Left ventricle myocardium superior (tissue), 1 donor: ENCODE measurements around the gene KSR2. TPM values are rescaled to one million over a fixed set of nuclear protein-coding genes. Genes with fewer than 3 reads are reported as not detected.
"Not testable (repeated sequence)": the region's sequence is repeated elsewhere in the genome, so short reads cannot be mapped to it uniquely, and the experiment has no call there.

Source experiments
- ATAC-seq: fragments of 200-7000 bp; cut with Tn5 transposase; one replicate; pipeline ENCODE4 v1.9.1; 2020; ENCODE audit warnings: mild to moderate bottlenecking, moderate library complexity
- DNase-seq: peaks from one replicate; pipeline ENCODE4 v3.0.0-alpha.2; 2020
- intact Hi-C: fragments of 100-400 bp; cut with micrococcal nuclease; formaldehyde crosslinking; loops from one replicate; pipeline ENCODE4 v1.11.0; 2022
- long read RNA-seq: library from polyadenylated mRNA; unstranded; transcript quantifications from one replicate; pipeline ENCODE4 v2.0.0, GENCODE V29; 2021
- total RNA-seq: library from RNA; stranded (reverse); fragmentation: NEBNext Ultra II Directional; extraction: Animal tissue kit (Norgen Biotek cat#: 25700); gene quantifications from one replicate; pipeline ENCODE4 v1.2.1, GENCODE V29; 2021
- donor health status: DM: no; HTN: yes; CAD: no; lungs with severe emphysema.

Gene KSR2
- total RNA-seq: not detected
- long read RNA-seq: 0 reads

- no peak for DNase-seq
- no peak for ATAC-seq
- intact Hi-C loops: no loop called here
Measured at GRCh38 chr12:117968826-117969659, at the start of gene KSR2. Gene KSR2 (minus strand): TSS chr12:117968990. CDS start chr12:117968255, 735 bp downstream.

DNA sequence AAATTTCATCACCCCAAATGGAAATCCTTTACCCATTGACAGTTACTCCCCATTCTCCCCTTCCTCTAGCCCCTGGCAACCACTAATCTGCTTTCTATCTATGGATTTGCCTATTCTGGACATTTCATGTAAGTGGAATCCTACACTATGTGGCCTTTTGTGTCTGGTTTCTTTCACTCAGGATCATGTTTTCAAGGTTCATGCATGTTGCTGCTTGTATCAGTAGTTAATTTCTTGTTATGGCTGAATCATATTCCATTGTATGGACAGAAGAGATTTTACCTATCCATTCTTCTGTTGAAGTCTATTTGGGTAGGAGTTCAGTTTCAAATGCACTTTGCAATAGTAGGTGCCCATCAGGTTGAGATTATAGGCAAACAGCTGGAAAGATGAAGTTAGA, 49.1 kb upstream of the KSR2 start:
- ATAC-seq: no peak
- intact Hi-C loops: no loop called here
- no peak for DNase-seq

DNA sequence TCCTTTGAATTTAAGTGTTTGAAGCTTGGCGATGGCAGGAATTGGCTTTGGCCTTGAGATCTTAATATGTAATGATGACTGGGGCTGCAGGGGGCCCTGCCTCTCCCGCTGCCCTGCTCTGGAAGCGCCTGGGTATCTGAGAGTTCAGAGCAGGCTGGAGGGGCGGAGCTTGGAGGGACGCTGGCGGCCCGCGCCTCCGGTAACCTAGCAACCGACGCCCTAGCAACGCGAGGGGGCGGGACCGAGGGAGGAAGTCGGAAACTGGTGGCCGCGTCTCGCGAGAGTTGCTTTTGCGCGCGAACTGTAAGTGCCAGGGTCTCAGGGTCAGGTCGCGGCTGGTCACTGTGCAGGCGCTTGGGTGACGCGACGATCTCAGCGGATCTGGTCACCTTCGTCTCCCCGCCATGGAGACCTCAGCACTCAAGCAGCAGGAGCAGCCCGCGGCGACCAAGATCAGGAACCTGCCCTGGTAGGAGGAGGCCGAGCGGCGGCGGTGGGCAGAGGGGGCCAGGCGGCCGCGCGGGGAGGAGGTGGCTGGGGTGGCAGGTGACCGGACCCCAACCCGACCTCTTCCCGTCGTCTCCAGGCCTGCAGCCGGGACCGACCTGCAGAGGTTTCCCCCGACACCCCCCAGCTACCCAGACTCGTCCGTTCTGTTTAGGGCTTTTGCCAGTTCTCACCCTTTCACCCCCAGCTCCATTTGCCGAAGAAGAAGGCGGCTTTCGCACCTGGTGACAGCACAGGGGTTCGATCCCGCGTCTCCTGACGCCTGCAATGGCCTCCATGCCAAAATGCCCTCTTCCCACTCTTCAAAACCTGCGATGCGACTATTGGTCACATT, 47.9 kb upstream of the KSR2 start, which contains the start of gene RFC5:
RFC5 (plus strand) TSS at position 280 of the 841 bp plus-strand sequence; CDS start at position 405, 125 bp downstream.
- intact Hi-C loops: no loop called here
- peak; percentile 100 for ATAC-seq
- DNase-seq: peak; percentile 99

DNA sequence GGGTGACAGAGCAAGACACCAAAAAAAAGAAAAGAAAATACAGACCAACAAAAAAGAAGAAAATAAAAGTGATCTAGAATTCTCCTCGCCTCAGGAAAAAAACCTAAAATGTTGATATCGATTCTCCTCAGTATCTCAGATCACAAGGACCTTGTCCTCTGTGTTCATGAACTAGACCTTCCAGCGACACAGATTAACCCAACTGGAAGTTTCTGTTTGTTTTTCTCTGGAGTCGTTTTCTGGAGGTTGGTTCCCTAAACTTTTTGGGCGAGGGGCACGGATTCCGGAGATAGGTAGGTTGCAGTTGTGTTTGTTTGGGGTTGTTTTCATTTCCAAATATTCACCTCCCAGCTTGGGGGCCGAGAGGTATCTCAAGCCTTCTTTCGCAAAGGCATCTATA, 47.2 kb upstream of the KSR2 start:
- no peak for ATAC-seq
- intact Hi-C loops: no loop called here

DNA sequence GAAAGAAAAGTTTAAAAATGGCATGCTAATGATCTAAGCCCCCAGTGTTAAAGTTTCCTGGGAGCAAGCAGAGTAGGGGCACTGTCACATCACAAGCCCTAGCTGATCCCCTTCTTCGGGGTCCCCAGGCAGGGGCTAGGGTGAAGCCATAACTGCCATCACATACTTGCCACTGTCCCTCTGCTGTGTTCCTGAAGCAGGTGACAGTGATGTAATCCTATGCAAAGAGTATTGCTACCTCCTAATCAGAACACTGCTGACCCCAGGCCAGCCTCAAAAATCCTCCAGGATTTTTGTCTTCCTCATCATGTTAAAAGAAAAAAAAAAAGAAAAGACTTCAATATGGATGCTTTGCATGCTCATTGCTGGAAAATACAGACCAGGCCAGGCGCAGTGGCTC, 46.5 kb upstream of the KSR2 start:
- DNase-seq (no peak), ATAC-seq (no peak)
- intact Hi-C loops: no loop called here

More for the DNA sequence above, 47.2 kb upstream of the KSR2 start:
- no peak for DNase-seq

DNA sequence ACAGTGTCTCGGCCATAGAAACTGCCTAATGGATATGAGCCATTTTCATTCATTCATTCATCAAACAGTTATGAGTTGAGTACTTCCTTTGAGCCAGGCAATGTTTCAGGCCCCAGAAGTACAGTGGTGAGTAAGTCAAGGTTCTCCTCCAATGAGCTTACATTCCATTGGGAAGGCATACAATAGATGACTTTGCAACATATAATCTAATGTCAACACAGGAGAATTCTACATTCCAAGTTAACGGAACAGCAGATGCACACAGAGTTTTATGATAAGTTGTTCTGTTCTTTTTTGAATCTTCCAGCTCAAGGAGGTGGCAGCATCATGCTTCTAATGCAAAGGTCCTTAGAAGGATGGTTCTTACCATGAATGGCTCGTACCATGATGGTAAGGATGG, 44.5 kb upstream of the KSR2 start:
- ATAC-seq: no peak

GRCh38 chr12:118011961-118012360, 43.2 kb upstream of the KSR2 start:
- intact Hi-C loops: no loop called here
- DNase-seq (no peak), ATAC-seq (no peak)

More for the DNA sequence above, 44.5 kb upstream of the KSR2 start:
- no peak for DNase-seq
- intact Hi-C loops: no loop called here

- intact Hi-C loops: no loop called here
- ATAC-seq: no peak
- no peak for DNase-seq
Measured at GRCh38 chr12:118011377-118011776, 42.6 kb upstream of the KSR2 start.

DNA sequence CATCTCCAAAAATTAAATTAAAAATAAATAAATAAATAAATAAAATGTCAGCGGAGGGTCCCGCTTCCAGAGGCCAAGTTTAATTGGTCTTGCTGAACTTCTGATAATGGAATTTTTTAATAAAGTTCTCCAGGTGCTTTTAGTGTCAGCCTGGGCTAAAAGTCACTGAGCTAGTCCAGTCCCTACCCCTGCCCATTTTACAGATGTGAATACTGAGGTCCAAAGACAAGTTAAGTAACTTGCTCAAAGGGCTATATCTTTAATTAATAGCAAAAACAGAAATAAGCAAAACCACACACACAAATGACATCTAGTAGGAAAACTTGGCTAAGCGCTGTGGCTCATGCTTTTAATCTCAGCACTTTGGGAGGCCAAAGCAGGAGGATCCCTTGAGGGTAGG, 42.1 kb upstream of the KSR2 start:
- DNase-seq: no peak
- intact Hi-C loops: no loop called here

DNA sequence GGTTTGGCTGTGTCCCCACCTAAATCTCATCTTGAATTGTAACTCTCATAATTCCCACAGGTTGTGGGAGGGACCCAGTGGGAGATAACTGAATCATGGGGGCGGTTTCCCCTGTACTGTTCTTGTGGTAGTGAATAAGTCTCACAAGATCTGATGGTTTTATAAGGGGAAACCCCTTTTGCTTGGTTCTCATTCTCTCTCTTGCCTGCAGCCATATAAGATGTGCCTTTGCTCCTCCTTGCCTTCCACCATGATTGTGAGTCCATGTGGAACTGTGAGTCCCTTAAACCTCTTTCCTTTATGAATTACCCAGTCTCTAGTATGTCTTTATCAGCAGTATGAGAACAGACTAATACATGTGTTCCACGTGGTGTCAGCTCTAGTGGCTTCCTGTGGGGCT, 31.0 kb upstream of the KSR2 start:
- intact Hi-C loops, DNase-seq, ATAC-seq: not testable (repeated sequence)

More for the DNA sequence above, 42.1 kb upstream of the KSR2 start:
- ATAC-seq: no peak

- DNase-seq (no peak), ATAC-seq (no peak)
- intact Hi-C loops: no loop called here
Measured at GRCh38 chr12:117998719-117999118, 29.9 kb upstream of the KSR2 start.

DNA sequence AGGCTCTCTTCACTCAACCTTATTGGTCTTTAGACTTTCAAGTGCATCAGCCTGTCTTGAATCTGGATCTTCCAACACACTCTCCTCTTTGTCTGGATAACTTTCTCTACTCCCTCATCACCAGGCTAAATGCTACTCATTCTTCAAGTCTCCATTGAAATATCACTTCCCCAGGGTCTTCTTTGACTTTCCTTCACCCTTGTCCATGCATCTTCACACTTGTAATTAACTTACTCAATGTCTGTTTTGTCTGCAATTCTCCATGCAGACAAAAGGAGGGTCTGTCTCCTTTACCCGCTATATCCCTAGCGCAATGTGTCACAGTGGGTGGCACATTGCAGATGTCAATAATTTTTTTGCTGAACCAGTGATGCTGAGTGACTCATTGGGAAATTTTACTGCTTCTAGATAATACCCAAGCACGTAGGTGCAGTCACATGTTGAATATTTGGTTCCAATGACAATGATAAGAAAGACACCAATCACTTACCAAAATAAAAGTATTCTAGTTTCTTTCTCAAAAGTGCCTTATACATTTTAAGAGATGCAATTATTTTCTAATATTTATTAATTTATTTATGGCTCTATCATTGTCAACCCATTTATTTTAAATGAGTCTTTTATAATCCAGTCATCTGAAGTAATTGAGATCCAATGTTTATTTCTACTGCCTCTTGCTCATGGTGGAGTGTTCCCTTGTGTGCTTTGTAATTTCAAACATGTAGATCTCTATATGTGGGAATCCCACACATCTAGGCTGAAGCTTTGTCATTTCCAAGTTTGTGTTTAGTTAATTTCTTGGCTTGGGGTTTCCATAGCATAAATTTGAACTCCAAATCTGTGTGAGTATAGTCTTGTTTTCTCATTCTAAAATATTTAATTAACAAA, 26.0 kb upstream of the KSR2 start:
- no peak for ATAC-seq
- intact Hi-C loops: no loop called here
- DNase-seq: no peak

DNA sequence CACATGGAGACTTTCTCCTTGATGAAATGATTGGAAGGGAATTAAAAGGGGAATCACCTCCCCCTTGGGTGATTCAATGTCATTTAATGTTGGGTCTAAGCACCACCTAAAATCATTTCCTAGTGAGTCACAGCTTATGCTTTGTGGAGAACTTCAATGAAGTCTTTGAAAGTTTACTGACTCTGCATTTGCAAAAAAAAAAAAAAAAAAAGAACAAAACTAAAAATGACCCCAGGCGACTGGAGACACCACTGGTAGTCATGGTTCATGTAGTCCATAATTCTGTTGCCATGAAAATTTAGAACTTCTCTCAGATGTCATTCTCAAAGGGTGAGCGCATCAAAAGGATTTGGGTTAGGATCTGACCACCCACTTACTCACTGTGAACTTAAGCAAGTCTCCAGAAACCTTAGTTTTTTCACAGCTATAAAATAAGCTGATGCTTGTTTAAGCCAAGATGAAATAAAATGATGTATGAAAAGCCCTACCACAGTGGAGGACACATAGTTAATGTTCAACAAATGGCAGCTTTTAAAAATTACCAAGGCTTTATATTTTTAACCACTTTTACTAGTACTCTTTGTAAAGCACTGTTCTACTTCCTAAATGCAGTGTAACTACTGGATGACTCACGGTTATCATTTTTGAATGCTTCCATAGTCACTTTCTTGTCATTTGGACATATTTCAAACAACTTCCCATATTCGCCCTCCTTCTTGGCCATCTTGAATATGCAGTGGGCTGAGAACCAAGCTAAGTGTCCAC, 18.1 kb upstream of the KSR2 start:
- no peak for ATAC-seq
- intact Hi-C loops: no loop called here

GRCh38 chr12:117985182-117985581, 16.4 kb upstream of the KSR2 start:
- DNase-seq (no peak), ATAC-seq (no peak)
- intact Hi-C loops: no loop called here

More for the DNA sequence above, 18.1 kb upstream of the KSR2 start:
- DNase-seq: no peak

DNA sequence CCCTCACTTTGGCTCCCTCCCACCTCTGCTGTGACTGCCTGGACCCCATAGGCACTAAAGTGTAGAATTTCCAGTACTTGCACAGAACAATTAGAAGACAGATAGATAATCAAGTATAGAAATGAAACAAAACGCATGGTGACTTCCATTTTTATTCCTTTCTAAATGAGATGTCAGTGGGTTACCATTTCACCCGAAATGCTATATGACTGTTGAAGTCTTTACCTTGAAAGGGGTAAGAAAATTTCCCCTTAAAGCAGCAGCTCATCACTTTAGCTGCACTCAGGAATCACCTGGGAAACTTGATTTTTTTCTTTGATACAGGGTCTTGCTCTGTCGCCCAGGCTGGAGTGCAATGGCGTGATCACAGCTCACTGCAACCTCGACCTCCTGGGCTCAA, 12.5 kb upstream of the KSR2 start:
- intact Hi-C loops: no loop called here
- ATAC-seq (no peak), DNase-seq (no peak)

DNA sequence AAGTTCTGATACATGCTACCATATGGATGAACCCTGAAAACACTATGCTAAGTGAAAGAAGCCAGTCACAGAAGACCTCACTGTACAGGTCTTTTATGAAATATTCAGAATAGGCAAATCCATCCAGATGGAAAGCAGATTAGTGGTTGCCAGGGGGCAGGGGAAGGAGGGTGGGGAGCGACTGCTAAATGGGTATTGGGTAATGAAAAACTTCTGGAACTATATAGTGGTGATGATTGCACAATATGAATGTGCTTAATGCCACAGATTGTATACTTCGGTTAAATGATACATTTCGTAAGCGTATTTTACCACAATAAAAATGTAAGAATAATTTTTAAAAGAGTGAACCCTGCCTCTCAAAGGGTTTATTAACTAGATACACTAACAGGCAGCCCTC, 11.8 kb upstream of the KSR2 start:
- ATAC-seq: no peak
- intact Hi-C loops: no loop called here
- no peak for DNase-seq

DNA sequence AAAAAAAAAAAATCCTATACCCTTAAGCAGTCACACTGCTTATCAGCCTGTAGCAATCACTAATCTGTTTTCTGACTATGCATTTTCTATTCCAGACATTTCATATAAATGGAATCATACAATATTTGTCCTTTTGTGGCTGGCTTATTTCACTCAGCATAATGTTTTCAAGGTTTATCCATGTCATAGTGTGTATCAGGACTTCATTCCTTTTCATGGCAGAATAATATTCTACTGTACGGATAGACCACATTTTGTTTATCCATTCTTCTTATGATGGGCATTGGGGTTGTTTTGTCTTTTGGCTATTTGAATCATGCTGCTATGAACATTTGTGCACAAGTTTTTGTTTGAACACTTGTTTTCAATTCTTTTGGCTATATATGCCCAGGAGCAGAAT, 8.6 kb upstream of the KSR2 start:
- no peak for ATAC-seq
- intact Hi-C loops: no loop called here
- no peak for DNase-seq

DNA sequence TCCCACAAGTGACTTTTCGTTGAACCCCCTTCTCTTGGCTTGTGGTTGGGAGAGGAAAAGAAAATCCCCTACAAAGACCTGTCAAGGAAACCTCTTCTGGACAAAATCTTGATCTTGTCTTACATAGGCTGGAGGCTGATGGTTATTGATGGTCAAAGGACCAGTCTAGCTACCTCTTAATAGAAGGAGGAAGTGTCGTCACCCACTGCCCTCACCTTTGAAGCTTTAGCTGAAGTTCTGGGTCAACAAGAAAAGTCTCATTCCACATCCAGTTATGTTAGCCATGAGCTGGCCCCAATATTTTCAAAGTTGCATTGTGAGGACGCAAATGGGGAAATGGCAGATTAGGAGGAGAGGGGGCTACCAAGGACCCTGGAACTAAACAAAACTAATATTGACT, 6.2 kb upstream of the KSR2 start:
- intact Hi-C loops: no loop called here
- ATAC-seq (no peak), DNase-seq (no peak)

DNA sequence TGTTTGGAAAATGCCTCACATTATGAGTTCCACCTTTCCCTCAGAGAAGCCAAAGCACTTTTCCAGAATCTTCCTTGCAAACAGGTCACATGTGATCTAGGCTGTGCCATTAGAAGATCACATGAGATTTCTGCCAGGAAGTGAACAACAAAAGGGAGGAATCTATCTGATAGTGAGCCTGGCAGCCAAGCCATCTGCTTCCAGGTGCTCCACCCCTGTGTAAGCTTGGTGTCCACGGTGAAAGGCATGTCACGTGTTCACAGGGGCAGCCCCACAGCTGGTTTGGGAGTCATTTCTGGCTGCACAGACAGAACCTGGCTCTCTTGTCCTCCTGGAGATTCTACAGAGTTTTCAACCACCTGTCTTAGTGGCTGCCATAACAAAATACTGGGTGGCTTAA, 3.5 kb upstream of the KSR2 start:
- ATAC-seq: no peak
- intact Hi-C loops: no loop called here
- DNase-seq: no peak
